HepG2 (cell line): ENCODE measurements around the gene SPG7. TPM values are rescaled to one million over a fixed set of nuclear protein-coding genes. Genes with fewer than 3 reads are reported as not detected.

ENCODE experiments used
- GABPA ChIP-seq, 2 experiments: IDR thresholded peaks; 2 replicates each; pipeline ENCODE4 v1.6.1; 2011 to 2016; ENCODE audit warnings: low read depth in 2 of 2, low read length in 1 of 2, missing biosample characterization in 1 of 2, missing genetic modification characterization in 1 of 2
- HBP1 ChIP-seq: IDR thresholded peaks from 2 replicates; pipeline ENCODE4 v1.6.1; 2016; ENCODE audit warnings: low read depth, control low read depth
- HDAC1 ChIP-seq: sonication (generic); formaldehyde crosslinking; IDR thresholded peaks from 2 replicates; pipeline ENCODE4 v1.5.1; 2020; ENCODE audit warnings: mild to moderate bottlenecking, missing genetic modification reagents
- HOXA5 ChIP-seq: sonication (generic); formaldehyde crosslinking; IDR thresholded peaks from 2 replicates; pipeline ENCODE4 v1.4.0; 2020; ENCODE audit warnings: missing genetic modification reagents
- KDM4B ChIP-seq: sonication (generic); formaldehyde crosslinking; IDR thresholded peaks from 2 replicates; pipeline ENCODE4 v1.4.0; 2020; ENCODE audit warnings: missing genetic modification reagents
- KLF13 ChIP-seq: sonication (generic); formaldehyde crosslinking; IDR thresholded peaks from 2 replicates; pipeline ENCODE4 v1.4.0; 2020; ENCODE audit warnings: mild to moderate bottlenecking, missing genetic modification reagents
- NCOR1 ChIP-seq: fragments of 200-600 bp; sonication (generic); IDR thresholded peaks from 2 replicates; pipeline ENCODE4 v1.7.0; 2017; ENCODE audit warnings: antibody characterized with exemption, low read length, borderline replicate concordance
- PCBP1 ChIP-seq: fragments of 200-400 bp; formaldehyde crosslinking; IDR thresholded peaks from 2 replicates; pipeline ENCODE4 v1.6.1; 2017; ENCODE audit warnings: mild to moderate bottlenecking, low read depth, low read length, borderline replicate concordance
- REPIN1 ChIP-seq: sonication (generic); formaldehyde crosslinking; IDR thresholded peaks from 2 replicates; pipeline ENCODE4 v1.8.0; 2022; ENCODE audit warnings: missing genetic modification reagents, low read depth, mild to moderate bottlenecking, borderline replicate concordance
- SMAD9 ChIP-seq: sonication (generic); formaldehyde crosslinking; IDR thresholded peaks from 2 replicates; pipeline ENCODE4 v1.5.1; 2020; ENCODE audit warnings: mild to moderate bottlenecking, missing genetic modification reagents
- SNAPC2 ChIP-seq: sonication (generic); formaldehyde crosslinking; IDR thresholded peaks from 2 replicates; pipeline ENCODE4 v1.8.1; 2022; ENCODE audit warnings: mild to moderate bottlenecking, missing genetic modification reagents
- SOX6 ChIP-seq, 2 experiments: fragments of 450-650 bp in 1 of 2; sonication (generic) in 1 of 2; formaldehyde crosslinking in 1 of 2; IDR thresholded peaks; 2 replicates each; pipeline versions ENCODE4 v1.4.0 to v1.6.1; 2017 to 2020; ENCODE audit warnings: antibody characterized with exemption in 1 of 2, mild to moderate bottlenecking in 1 of 2, missing genetic modification reagents in 1 of 2
- SRF ChIP-seq: IDR thresholded peaks from 2 replicates; pipeline ENCODE4 v1.6.1; 2011; ENCODE audit warnings: mild to moderate bottlenecking, low read depth, low read length, moderate library complexity
- ZNF260 ChIP-seq: sonication (generic); formaldehyde crosslinking; IDR thresholded peaks from 2 replicates; pipeline ENCODE4 v1.4.0; 2020; ENCODE audit warnings: missing genetic modification reagents, low read depth, mild to moderate bottlenecking, borderline replicate concordance
- ZNF382 ChIP-seq: sonication (generic); formaldehyde crosslinking; IDR thresholded peaks from 2 replicates; pipeline ENCODE4 v1.5.0; 2020; ENCODE audit warnings: missing genetic modification reagents, mild to moderate bottlenecking, borderline replicate concordance
- ZNF451 ChIP-seq: sonication (generic); formaldehyde crosslinking; IDR thresholded peaks from 2 replicates; pipeline ENCODE4 v1.5.0; 2020; ENCODE audit warnings: mild to moderate bottlenecking, missing genetic modification reagents
- ZNF605 ChIP-seq: sonication (generic); formaldehyde crosslinking; IDR thresholded peaks from 2 replicates; pipeline ENCODE4 v1.8.0; 2022; ENCODE audit warnings: mild to moderate bottlenecking, missing genetic modification reagents
- ZNF674 ChIP-seq: sonication (generic); formaldehyde crosslinking; IDR thresholded peaks from 2 replicates; pipeline ENCODE4 v1.5.0; 2020; ENCODE audit warnings: low read depth, mild to moderate bottlenecking, missing genetic modification reagents
- ZNF839 ChIP-seq: sonication (generic); formaldehyde crosslinking; IDR thresholded peaks from 2 replicates; pipeline ENCODE4 v1.4.0; 2020; ENCODE audit warnings: missing genetic modification reagents, mild to moderate bottlenecking, borderline replicate concordance
- polyA plus RNA-seq, 8 experiments: library from polyadenylated mRNA; depleted of rRNA in 3 of 8; stranded (reverse) in 7 of 8; unstranded in 1 of 8; fragments of >200 nt; fragmentation: Illumina TruSeq in 4 of 8; extraction: Trizol in 4 of 8; gene quantifications; 2 replicates each; pipeline versions ENCODE4 v1.2.1 to v1.2.3, GENCODE V29; 2011 to 2016; ENCODE audit warnings: low read depth in 4 of 8, missing spikeins in 1 of 8, mixed read lengths in 1 of 8; ENCODE audit not compliant: insufficient read depth in 1 of 8
- total RNA-seq, 5 experiments: library from RNA; depleted of rRNA; stranded (reverse); fragments of >200 nt; fragmentation: Illumina TruSeq; extraction: Trizol; gene quantifications; 2 replicates each; pipeline ENCODE4 v1.2.3, GENCODE V29; 2016; ENCODE audit warnings: low read depth in 1 of 5
- TF ChIP-seq, protein P1 (sequence below), 2 experiments: fragments of 450-650 bp in 1 of 2; sonication (generic) in 1 of 2; formaldehyde crosslinking; IDR thresholded peaks; 2 replicates each; pipeline versions ENCODE4 v1.5.0 to v1.8.0; 2020 to 2022; ENCODE audit warnings: mild to moderate bottlenecking in 1 of 2, missing genetic modification reagents in 1 of 2
- TF ChIP-seq, protein P2 (sequence below): sonication (generic); formaldehyde crosslinking; IDR thresholded peaks from 2 replicates; pipeline ENCODE4 v1.5.0; 2020; ENCODE audit warnings: mild to moderate bottlenecking, missing genetic modification reagents, borderline replicate concordance
- TF ChIP-seq, protein P3 (sequence below): sonication (generic); formaldehyde crosslinking; IDR thresholded peaks from 2 replicates; pipeline ENCODE4 v1.4.0; 2020; ENCODE audit warnings: missing genetic modification reagents, borderline replicate concordance

Gene SPG7
- total and polyA plus RNA-seq, 2 of the 13 experiments (the other 11 are each of a cell fraction or from before 2014, with no cell fraction given), result 66.0 to 136 TPM

GRCh38 chr16:89545044-89545830 lies 37.0 kb downstream of the SPG7 start (continued):
- TF ChIP-seq, protein P1, sequence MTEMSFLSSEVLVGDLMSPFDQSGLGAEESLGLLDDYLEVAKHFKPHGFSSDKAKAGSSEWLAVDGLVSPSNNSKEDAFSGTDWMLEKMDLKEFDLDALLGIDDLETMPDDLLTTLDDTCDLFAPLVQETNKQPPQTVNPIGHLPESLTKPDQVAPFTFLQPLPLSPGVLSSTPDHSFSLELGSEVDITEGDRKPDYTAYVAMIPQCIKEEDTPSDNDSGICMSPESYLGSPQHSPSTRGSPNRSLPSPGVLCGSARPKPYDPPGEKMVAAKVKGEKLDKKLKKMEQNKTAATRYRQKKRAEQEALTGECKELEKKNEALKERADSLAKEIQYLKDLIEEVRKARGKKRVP (CRISPR knock-in tag; IDR thresholded peaks at IDR 0.05), result no peak
- TF ChIP-seq, protein P2, sequence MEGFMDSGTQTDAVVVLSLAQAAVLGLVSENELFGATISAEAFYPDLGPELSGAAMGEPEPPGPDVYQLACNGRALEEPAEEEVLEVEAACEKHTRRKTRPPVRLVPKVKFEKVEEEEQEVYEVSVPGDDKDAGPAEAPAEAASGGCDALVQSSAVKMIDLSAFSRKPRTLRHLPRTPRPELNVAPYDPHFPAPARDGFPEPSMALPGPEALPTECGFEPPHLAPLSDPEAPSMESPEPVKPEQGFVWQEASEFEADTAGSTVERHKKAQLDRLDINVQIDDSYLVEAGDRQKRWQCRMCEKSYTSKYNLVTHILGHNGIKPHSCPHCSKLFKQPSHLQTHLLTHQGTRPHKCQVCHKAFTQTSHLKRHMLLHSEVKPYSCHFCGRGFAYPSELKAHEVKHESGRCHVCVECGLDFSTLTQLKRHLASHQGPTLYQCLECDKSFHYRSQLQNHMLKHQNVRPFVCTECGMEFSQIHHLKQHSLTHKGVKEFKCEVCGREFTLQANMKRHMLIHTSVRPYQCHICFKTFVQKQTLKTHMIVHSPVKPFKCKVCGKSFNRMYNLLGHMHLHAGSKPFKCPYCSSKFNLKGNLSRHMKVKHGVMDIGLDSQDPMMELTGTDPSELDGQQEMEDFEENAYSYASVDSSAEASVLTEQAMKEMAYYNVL (CRISPR knock-in tag), result peak; percentile 71; the same call in 1 of the 2 replicates
- peak; percentile 40; the same call in 1 of the 2 replicates for TF ChIP-seq REPIN1 (CRISPR knock-in tag)
- TF ChIP-seq HDAC1, result peak; percentile 80; the same call in 1 of the 2 replicates
- peak; percentile 71; the same call in 1 of the 2 replicates for TF ChIP-seq ZNF451
- TF ChIP-seq SNAPC2 (CRISPR knock-in tag), result peak; percentile 31
- no peak for TF ChIP-seq SOX6 (IDR thresholded peaks at IDR 0.05)
- TF ChIP-seq SOX6 (CRISPR knock-in tag; IDR thresholded peaks at IDR 0.05), result peak; percentile 50
- TF ChIP-seq ZNF839, result no peak
- TF ChIP-seq HBP1 (CRISPR knock-in tag), result 0 out of 2 replicates have a peak, but pooled peaks have one; percentile 39
- no peak for TF ChIP-seq SMAD9
- TF ChIP-seq NCOR1, result peak; percentile 89
- peak; percentile 86 for TF ChIP-seq ZNF605 (CRISPR knock-in tag)
- no peak for TF ChIP-seq SRF
- no peak for TF ChIP-seq HOXA5 (CRISPR knock-in tag)
- no peak for TF ChIP-seq ZNF382
- TF ChIP-seq ZNF674 (CRISPR knock-in tag), result no peak
- TF ChIP-seq PCBP1, result no peak
- no peak for TF ChIP-seq KDM4B (CRISPR knock-in tag)
- 0 out of 2 replicates have a peak, but pooled peaks have one; percentile 59 for TF ChIP-seq ZNF260 (CRISPR knock-in tag)
- TF ChIP-seq, protein P3, sequence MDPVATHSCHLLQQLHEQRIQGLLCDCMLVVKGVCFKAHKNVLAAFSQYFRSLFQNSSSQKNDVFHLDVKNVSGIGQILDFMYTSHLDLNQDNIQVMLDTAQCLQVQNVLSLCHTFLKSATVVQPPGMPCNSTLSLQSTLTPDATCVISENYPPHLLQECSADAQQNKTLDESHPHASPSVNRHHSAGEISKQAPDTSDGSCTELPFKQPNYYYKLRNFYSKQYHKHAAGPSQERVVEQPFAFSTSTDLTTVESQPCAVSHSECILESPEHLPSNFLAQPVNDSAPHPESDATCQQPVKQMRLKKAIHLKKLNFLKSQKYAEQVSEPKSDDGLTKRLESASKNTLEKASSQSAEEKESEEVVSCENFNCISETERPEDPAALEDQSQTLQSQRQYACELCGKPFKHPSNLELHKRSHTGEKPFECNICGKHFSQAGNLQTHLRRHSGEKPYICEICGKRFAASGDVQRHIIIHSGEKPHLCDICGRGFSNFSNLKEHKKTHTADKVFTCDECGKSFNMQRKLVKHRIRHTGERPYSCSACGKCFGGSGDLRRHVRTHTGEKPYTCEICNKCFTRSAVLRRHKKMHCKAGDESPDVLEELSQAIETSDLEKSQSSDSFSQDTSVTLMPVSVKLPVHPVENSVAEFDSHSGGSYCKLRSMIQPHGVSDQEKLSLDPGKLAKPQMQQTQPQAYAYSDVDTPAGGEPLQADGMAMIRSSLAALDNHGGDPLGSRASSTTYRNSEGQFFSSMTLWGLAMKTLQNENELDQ (CRISPR knock-in tag), result no peak
- TF ChIP-seq KLF13, result no peak
- no peak for TF ChIP-seq GABPA (IDR thresholded peaks at IDR 0.05; ENCODE audit: low read depth, low read length)
- peak; percentile 40; the same call in 1 of the 2 replicates for TF ChIP-seq GABPA (CRISPR knock-in tag; IDR thresholded peaks at IDR 0.05; ENCODE audit: low read depth)
